HEK293 (cell line): Measurements from ENCODE around the gene LPIN1.
"Not testable (repeated sequence)": the region's sequence is repeated elsewhere in the genome, so short reads cannot be mapped to it uniquely, and the experiment has no call there.

Experiments used
- CTCF ChIA-PET: fragments of 350-600 bp; formaldehyde crosslinking; extraction: SDS; loops from one replicate; lab custom pipeline; 2021; ENCODE audit warnings: antibody characterized with exemption; lab: Yijun Ruan, JAX
- POLR2A ChIA-PET: fragments of 300-600 bp; formaldehyde crosslinking; extraction: SDS; loops from one replicate; lab custom pipeline; 2020; ENCODE audit warnings: antibody characterized with exemption, inconsistent platforms; lab: Yijun Ruan, JAX
- H3K27ac ChIP-seq: fragments of 200-500 bp; sonication (Bioruptor generic); 2 replicates; pipeline ENCODE4 v1.5.1; 2014; ENCODE audit warnings: low read depth, low read length, control low read depth, inconsistent platforms; ENCODE audit errors: extremely low read depth
- H3K36me3 ChIP-seq, 2 experiments: fragments of 200-500 bp in 1 of 2; sonication (Bioruptor generic) in 1 of 2; 1 replicate in 1 of 2; 2 replicates in 1 of 2; pipeline ENCODE4 v1.5.1; 2014 to 2017; ENCODE audit warnings: inconsistent platforms in 2 of 2, low read length in 2 of 2; ENCODE audit not compliant: control insufficient read depth in 2 of 2, insufficient read depth in 1 of 2
- H3K4me1 ChIP-seq: fragments of 200-500 bp; sonication (Bioruptor generic); 2 replicates; pipeline ENCODE4 v1.5.1; 2014; ENCODE audit warnings: mild to moderate bottlenecking, low read length, inconsistent platforms; ENCODE audit not compliant: control insufficient read depth, insufficient read depth
- H3K4me3 ChIP-seq: 2 replicates; pipeline ENCODE4 v1.5.1; 2011; ENCODE audit warnings: low read depth, mild to moderate bottlenecking, control low read depth, low read length, moderate library complexity
- H3K9me3 ChIP-seq: fragments of 200-500 bp; sonication (Bioruptor generic); 2 replicates; pipeline ENCODE4 v1.5.1; 2014; ENCODE audit warnings: low read depth, low read length, inconsistent platforms; ENCODE audit not compliant: control insufficient read depth, insufficient read depth
- ZBTB20 ChIP-seq: fragments of 450-650 bp; formaldehyde crosslinking; IDR thresholded peaks from 2 replicates; pipeline ENCODE4 v1.5.1; 2016; ENCODE audit warnings: missing biosample characterization, missing genetic modification characterization
- ZFP37 ChIP-seq: fragments of 450-650 bp; formaldehyde crosslinking; IDR thresholded peaks from 2 replicates; pipeline ENCODE4 v1.5.1; 2016; ENCODE audit warnings: missing biosample characterization, missing genetic modification characterization
- ZFP69B ChIP-seq: fragments of 450-650 bp; formaldehyde crosslinking; IDR thresholded peaks from 2 replicates; pipeline ENCODE4 v1.5.1; 2016; ENCODE audit warnings: missing biosample characterization, missing genetic modification characterization
- ZIC2 ChIP-seq: fragments of 450-650 bp; formaldehyde crosslinking; IDR thresholded peaks from 2 replicates; pipeline ENCODE4 v1.5.1; 2016; ENCODE audit warnings: missing biosample characterization, missing genetic modification characterization
- ZNF140 ChIP-seq: fragments of 450-650 bp; formaldehyde crosslinking; IDR thresholded peaks from 2 replicates; pipeline ENCODE4 v1.5.1; 2016; ENCODE audit warnings: missing biosample characterization, missing genetic modification characterization
- ZNF202 ChIP-seq: fragments of 450-650 bp; formaldehyde crosslinking; IDR thresholded peaks from 2 replicates; pipeline ENCODE4 v1.5.1; 2016; ENCODE audit warnings: missing biosample characterization, missing genetic modification characterization, borderline replicate concordance
- ZNF23 ChIP-seq: fragments of 450-650 bp; formaldehyde crosslinking; IDR thresholded peaks from 2 replicates; pipeline ENCODE4 v1.5.1; 2016; ENCODE audit warnings: missing biosample characterization, missing genetic modification characterization, borderline replicate concordance
- ZNF274 ChIP-seq, 2 experiments: fragments of 200-500 bp in 1 of 2; fragments of 450-650 bp in 1 of 2; sonication (Bioruptor generic) in 1 of 2; formaldehyde crosslinking in 1 of 2; IDR thresholded peaks; 2 replicates each; pipeline versions ENCODE4 v1.5.1 to v1.6.1; 2014 to 2016; ENCODE audit warnings: borderline replicate concordance in 1 of 2, inconsistent platforms in 1 of 2, low read length in 1 of 2, missing biosample characterization in 1 of 2, missing genetic modification characterization in 1 of 2
- ZNF335 ChIP-seq: fragments of 450-650 bp; formaldehyde crosslinking; conservative IDR thresholded peaks from 2 replicates; pipeline ENCODE4 v1.5.1; 2016; ENCODE audit warnings: missing biosample characterization, missing genetic modification characterization
- ZNF426 ChIP-seq: fragments of 450-650 bp; formaldehyde crosslinking; IDR thresholded peaks from 2 replicates; pipeline ENCODE4 v1.5.1; 2017; ENCODE audit warnings: missing biosample characterization, missing genetic modification characterization, mild to moderate bottlenecking, inconsistent platforms, moderate library complexity
- ZNF521 ChIP-seq: fragments of 450-650 bp; formaldehyde crosslinking; IDR thresholded peaks from 2 replicates; pipeline ENCODE4 v1.5.1; 2017; ENCODE audit warnings: missing biosample characterization, mild to moderate bottlenecking, missing genetic modification characterization
- ZNF600 ChIP-seq: fragments of 450-650 bp; formaldehyde crosslinking; IDR thresholded peaks from 2 replicates; pipeline ENCODE4 v1.5.1; 2016; ENCODE audit warnings: missing biosample characterization, missing genetic modification characterization
- ZNF621 ChIP-seq: fragments of 450-650 bp; formaldehyde crosslinking; IDR thresholded peaks from 2 replicates; pipeline ENCODE4 v1.5.1; 2017; ENCODE audit warnings: missing biosample characterization, missing genetic modification characterization
- ZNF660 ChIP-seq: fragments of 450-650 bp; IDR thresholded peaks from 2 replicates; pipeline ENCODE4 v1.5.1; 2018; ENCODE audit warnings: missing biosample characterization, mild to moderate bottlenecking, missing genetic modification characterization
- TF ChIP-seq, protein P1 (sequence below): fragments of 450-650 bp; formaldehyde crosslinking; IDR thresholded peaks from 2 replicates; pipeline ENCODE4 v1.5.1; 2016; ENCODE audit warnings: missing biosample characterization, missing genetic modification characterization
- TF ChIP-seq, protein P2 (sequence below): fragments of 450-650 bp; formaldehyde crosslinking; IDR thresholded peaks from 2 replicates; pipeline ENCODE4 v1.5.1; 2016; ENCODE audit warnings: missing biosample characterization, missing genetic modification characterization
- TF ChIP-seq, protein P3 (sequence below): fragments of 450-650 bp; formaldehyde crosslinking; IDR thresholded peaks from 2 replicates; pipeline ENCODE4 v1.5.1; 2016; ENCODE audit warnings: missing biosample characterization, missing genetic modification characterization

LPIN1 gene

DNA sequence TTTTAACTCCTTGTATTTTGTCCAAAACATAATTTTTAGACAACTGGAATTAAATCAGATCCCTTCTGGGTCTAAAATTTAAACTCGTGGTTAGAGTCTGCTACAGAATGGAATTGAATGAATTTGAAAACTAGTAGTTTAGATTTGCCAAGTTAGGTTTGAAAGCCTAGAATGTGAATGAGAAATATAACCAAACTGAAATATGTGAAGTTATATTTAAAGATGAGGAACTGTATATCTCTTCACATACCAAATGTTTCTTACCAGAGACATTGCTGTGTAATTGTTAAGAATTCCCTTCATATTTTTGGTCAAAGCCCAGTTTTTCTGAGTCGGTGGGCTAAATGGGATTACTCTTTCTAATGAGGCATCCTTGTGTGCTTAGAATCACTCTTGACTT lies 74.2 kb downstream of the LPIN1 start:
- ChIA-PET CTCF (interaction anchor here (0.5 kb wide), 1 partner anchor 575 kb away, joined by 3 read pairs; no protein-coding TSS in a partner anchor), POLR2A (no interaction called here)
- no peak overlapping the region for H3K27ac ChIP-seq
- no peaks in the 10 kb centered on the region for H3K9me3 ChIP-seq
- no peak for TF ChIP-seq ZFP69B (tag by site-specific recombination)
- no peak for TF ChIP-seq ZNF621 (tag by site-specific recombination)
- TF ChIP-seq ZFP37 (tag by site-specific recombination) = no peak
- TF ChIP-seq, protein P1, sequence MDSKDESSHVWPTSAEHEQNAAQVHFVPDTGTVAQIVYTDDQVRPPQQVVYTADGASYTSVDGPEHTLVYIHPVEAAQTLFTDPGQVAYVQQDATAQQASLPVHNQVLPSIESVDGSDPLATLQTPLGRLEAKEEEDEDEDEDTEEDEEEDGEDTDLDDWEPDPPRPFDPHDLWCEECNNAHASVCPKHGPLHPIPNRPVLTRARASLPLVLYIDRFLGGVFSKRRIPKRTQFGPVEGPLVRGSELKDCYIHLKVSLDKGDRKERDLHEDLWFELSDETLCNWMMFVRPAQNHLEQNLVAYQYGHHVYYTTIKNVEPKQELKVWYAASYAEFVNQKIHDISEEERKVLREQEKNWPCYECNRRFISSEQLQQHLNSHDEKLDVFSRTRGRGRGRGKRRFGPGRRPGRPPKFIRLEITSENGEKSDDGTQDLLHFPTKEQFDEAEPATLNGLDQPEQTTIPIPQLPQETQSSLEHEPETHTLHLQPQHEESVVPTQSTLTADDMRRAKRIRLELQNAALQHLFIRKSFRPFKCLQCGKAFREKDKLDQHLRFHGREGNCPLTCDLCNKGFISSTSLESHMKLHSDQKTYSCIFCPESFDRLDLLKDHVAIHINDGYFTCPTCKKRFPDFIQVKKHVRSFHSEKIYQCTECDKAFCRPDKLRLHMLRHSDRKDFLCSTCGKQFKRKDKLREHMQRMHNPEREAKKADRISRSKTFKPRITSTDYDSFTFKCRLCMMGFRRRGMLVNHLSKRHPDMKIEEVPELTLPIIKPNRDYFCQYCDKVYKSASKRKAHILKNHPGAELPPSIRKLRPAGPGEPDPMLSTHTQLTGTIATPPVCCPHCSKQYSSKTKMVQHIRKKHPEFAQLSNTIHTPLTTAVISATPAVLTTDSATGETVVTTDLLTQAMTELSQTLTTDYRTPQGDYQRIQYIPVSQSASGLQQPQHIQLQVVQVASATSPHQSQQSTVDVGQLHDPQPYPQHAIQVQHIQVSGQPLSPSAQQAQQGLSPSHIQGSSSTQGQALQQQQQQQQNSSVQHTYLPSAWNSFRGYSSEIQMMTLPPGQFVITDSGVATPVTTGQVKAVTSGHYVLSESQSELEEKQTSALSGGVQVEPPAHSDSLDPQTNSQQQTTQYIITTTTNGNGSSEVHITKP = no peak
- TF ChIP-seq ZBTB20 (tag by site-specific recombination) = no peak
- TF ChIP-seq ZNF202 = no peak
- H3K36me3 ChIP-seq = peaks cover 12 to 68% of the 10 kb centered on the region in 2 experiments
- H3K4me3 ChIP-seq = no peak overlapping the region
- H3K4me1 ChIP-seq = no peaks in the 10 kb centered on the region

DNA sequence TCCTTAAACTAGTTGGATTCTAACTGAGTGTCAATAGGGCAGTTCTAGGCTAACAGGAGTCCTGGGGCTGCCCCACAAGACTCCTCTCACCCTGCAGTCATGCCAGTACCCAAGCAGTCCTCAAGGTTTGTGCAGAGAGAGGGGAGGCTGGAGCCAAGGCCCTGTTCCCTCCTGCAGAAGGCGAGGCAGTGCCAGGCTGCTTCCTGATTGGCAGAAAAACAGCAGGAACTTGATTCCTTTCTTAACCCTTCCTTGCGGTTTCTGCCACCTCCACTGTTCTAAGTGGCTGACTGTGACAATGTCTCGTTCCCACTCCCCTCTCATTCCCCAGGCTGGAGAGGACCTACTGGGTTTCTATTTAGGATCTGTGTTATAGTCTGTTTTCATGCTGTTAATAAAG lies 75.3 kb downstream of the LPIN1 start:
- ChIA-PET POLR2A (no interaction called here), CTCF (no interaction called here)
- H3K4me1 ChIP-seq = no peaks in the 10 kb centered on the region
- no peaks in the 10 kb centered on the region for H3K9me3 ChIP-seq
- TF ChIP-seq, protein P2, sequence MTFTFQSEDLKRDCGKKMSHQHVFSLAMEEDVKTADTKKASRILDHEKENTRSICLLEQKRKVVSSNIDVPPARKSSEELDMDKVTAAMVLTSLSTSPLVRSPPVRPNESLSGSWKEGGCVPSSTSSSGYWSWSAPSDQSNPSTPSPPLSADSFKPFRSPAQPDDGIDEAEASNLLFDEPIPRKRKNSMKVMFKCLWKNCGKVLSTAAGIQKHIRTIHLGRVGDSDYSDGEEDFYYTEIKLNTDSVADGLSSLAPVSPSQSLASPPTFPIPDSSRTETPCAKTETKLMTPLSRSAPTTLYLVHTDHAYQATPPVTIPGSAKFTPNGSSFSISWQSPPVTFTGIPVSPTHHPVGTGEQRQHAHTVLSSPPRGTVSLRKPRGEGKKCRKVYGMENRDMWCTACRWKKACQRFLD (tag by site-specific recombination) = no peak
- H3K4me3 ChIP-seq = no peak overlapping the region
- H3K36me3 ChIP-seq = peaks cover 12 to 70% of the 10 kb centered on the region in 2 experiments
- H3K27ac ChIP-seq = no peak overlapping the region

DNA sequence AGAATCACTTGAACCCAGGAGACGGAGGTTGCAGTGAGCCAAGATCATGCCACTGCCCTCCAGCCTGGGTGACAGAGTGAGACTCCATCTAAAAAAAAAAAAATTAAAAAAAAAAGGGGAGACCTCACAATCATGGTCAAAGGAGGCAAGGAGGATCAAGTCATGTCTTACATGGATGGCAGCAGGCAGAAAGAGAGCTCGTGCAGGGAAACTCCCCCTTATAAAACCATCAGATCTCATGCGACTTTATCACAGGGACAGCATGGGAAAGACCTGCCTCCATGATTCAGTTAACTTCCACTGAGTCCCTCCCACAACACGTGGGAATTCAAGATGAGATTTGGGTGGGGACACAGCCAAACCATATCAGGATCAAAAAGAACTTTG lies 75.9 kb downstream of the LPIN1 start:
- TF ChIP-seq, protein P3, sequence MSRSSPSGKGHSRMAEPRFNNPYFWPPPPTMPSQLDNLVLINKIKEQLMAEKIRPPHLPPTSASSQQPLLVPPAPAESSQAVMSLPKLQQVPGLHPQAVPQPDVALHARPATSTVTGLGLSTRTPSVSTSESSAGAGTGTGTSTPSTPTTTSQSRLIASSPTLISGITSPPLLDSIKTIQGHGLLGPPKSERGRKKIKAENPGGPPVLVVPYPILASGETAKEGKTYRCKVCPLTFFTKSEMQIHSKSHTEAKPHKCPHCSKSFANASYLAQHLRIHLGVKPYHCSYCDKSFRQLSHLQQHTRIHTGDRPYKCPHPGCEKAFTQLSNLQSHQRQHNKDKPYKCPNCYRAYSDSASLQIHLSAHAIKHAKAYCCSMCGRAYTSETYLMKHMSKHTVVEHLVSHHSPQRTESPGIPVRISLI = 0 out of 2 replicates have a peak, but pooled peaks have one; percentile 42
- TF ChIP-seq, all 188 proteins: peak for 1; not testable (repeated sequence) for 187
- H3K36me3 ChIP-seq = peaks cover 15 to 68% of the 10 kb centered on the region in 2 experiments
- H3K9me3 ChIP-seq, POLR2A ChIA-PET, H3K27ac ChIP-seq, H3K4me1 ChIP-seq, H3K4me3 ChIP-seq: not testable (repeated sequence)
- CTCF ChIA-PET = interaction anchor here (0.6 kb wide), 2 partner anchors 216 to 792 kb away, joined by 3 to 4 read pairs; no protein-coding TSS in a partner anchor

DNA sequence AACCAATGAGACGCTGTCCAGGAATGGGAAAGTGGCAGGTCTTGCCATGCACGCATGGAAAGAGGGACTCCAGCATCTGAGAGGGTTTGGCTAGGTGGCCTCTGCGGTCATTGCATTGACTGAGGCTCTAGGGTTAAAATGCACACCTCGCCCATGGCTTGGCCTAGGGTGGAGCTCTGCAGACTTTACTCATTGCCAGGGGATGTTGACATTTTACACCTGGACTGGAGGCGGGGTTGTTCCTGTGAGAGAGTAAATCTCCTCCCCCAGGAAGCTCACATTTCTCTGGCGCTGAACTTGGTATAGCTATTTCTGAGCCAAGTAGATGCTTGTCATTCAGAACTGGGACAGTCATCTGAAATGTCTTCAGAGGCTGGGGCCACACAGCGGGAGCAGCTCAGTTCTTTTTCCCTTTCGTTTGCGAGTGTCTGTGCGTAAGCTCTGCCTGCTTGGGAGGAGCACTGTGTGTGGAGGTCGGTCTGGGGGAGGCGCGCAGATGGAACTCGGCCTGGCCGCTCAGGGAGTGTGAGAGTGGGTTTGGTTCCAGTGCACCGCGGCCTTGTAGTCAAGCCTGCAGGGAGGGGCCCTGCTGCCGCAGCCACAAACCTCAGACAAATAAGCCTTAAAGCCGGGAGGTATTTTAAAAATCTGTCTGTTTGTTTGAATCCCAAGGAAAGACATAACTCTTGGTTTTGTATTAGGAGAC lies 76.5 kb downstream of the LPIN1 start:
- Histone ChIP-seq H3K4me3 (no peak overlapping the region), H3K36me3 (peaks cover 15 to 68% of the 10 kb centered on the region in 2 experiments), H3K9me3 (no peaks in the 10 kb centered on the region), H3K4me1 (no peaks in the 10 kb centered on the region), H3K27ac (no peak overlapping the region)
- CTCF ChIA-PET = interaction anchor here (0.6 kb wide), 2 partner anchors 215 to 791 kb away, joined by 3 to 4 read pairs; no protein-coding TSS in a partner anchor
- POLR2A ChIA-PET = no interaction called here
- TF ChIP-seq ZNF426 (tag by site-specific recombination) = no peak
- no peak for TF ChIP-seq ZNF335 (tag by site-specific recombination)
- TF ChIP-seq ZNF600 (tag by site-specific recombination) = no peak
- TF ChIP-seq ZNF660 (tag by site-specific recombination) = no peak
- no peak for TF ChIP-seq ZNF23 (tag by site-specific recombination)
- no peak for TF ChIP-seq ZNF274 (IDR thresholded peaks at IDR 0.05; ENCODE audit: low read length)
- TF ChIP-seq ZNF274 (tag by site-specific recombination; IDR thresholded peaks at IDR 0.05; ENCODE audit: borderline replicate concordance) = no peak
- no peak for TF ChIP-seq ZIC2 (tag by site-specific recombination)
- TF ChIP-seq ZNF140 (tag by site-specific recombination) = no peak
- TF ChIP-seq ZNF521 (tag by site-specific recombination) = no peak
